GM12801 (cell line): ENCODE results near the gene RBAK.

ENCODE experiments used
- TF ChIP-seq, protein P1 (sequence below): IDR thresholded peaks from one replicate; pipeline ENCODE4 v1.5.1; 2011; ENCODE audit warnings: control low read depth; ENCODE audit not compliant: insufficient read length; ENCODE audit errors: extremely low read depth

RBAK gene

GRCh38 chr7:5045558-5046396 is at the start of gene RBAK:
Gene RBAK, plus strand, starts transcription at chr7:5045860. Its CDS starts 2,217 bp downstream, at chr7:5048077.
- TF ChIP-seq, protein P1, sequence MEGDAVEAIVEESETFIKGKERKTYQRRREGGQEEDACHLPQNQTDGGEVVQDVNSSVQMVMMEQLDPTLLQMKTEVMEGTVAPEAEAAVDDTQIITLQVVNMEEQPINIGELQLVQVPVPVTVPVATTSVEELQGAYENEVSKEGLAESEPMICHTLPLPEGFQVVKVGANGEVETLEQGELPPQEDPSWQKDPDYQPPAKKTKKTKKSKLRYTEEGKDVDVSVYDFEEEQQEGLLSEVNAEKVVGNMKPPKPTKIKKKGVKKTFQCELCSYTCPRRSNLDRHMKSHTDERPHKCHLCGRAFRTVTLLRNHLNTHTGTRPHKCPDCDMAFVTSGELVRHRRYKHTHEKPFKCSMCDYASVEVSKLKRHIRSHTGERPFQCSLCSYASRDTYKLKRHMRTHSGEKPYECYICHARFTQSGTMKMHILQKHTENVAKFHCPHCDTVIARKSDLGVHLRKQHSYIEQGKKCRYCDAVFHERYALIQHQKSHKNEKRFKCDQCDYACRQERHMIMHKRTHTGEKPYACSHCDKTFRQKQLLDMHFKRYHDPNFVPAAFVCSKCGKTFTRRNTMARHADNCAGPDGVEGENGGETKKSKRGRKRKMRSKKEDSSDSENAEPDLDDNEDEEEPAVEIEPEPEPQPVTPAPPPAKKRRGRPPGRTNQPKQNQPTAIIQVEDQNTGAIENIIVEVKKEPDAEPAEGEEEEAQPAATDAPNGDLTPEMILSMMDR = no peak

DNA sequence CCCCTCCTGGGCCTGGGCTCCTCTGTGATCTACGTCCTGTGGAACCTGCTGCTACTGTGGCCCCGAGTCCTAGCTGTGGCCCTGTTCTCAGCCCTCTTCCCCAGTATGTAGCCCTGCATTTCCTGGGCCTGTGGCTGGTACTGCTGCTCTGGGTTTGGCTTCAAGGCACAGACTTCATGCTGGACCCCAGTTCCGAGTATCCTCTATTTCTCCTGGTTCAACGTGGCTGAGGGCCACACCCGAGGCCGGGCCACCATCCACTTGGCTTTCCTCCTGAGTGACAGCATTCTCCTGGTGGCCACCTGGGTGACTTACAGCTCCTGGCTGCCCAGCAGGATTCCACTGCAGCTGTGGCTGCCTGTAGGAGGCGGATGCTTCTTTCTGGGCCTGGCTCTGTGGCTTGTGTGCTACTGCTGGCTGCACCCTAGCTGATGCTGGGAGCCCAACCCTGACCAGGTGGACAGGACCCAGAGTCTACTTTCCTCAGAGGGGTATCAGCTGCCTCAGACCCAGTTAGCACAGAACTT is 48.9 kb upstream of the RBAK start:
- TF ChIP-seq, protein P1 = no peak

- TF ChIP-seq, protein P1 = no peak
Measured at GRCh38 chr7:4998244-4998643, 47.4 kb upstream of the RBAK start.

GRCh38 chr7:4998910-4999309 is 46.8 kb upstream of the RBAK start:
- TF ChIP-seq, protein P1 = no peak

- TF ChIP-seq, protein P1 = no peak
Measured at GRCh38 chr7:4999369-4999950, 46.2 kb upstream of the RBAK start.

- TF ChIP-seq, protein P1 = no peak
Measured at GRCh38 chr7:5001003-5001402, 44.7 kb upstream of the RBAK start.

- TF ChIP-seq, protein P1 = no peak
Measured at GRCh38 chr7:5001911-5002310, 43.7 kb upstream of the RBAK start.
